ENCODE data around the gene APOOL. TPM values are rescaled to one million over a fixed set of nuclear protein-coding genes. Genes with fewer than 3 reads are reported as not detected.

APOOL gene
- total RNA-seq, 1 donor from 2014 or later: 2.9 TPM

- no peak for TF ChIP-seq CTCF (IDR thresholded peaks at IDR 0.05; ENCODE audit: insufficient read depth, low read length, severe bottlenecking)
- no peak for FAIRE-seq
Measured at GRCh38 chrX:85113746-85114145, 110.1 kb downstream of the APOOL start.

GRCh38 chrX:85114171-85114570 is 110.5 kb downstream of the APOOL start:
- H3K36me3 ChIP-seq (ENCODE audit: control insufficient read depth, insufficient read depth, low read length): no peaks in the 10 kb centered on the region
- no peak for TF ChIP-seq CTCF (IDR thresholded peaks at IDR 0.05; ENCODE audit: insufficient read depth, low read length, severe bottlenecking)
- H3K27me3 ChIP-seq (ENCODE audit: control insufficient read depth, insufficient read depth, low read length): no peaks in the 10 kb centered on the region
- no peak overlapping the region for H3K4me3 ChIP-seq (ENCODE audit: low read depth, low read length)
- FAIRE-seq (no peak), DNase-seq (ENCODE audit: low read depth) (no peak)

More at GRCh38 chrX:85113746-85114145, 110.1 kb downstream of the APOOL start:
- no peak overlapping the region for H3K4me3 ChIP-seq (ENCODE audit: low read depth, low read length)
- no peaks in the 10 kb centered on the region for H3K27me3 ChIP-seq (ENCODE audit: control insufficient read depth, insufficient read depth, low read length)
- no peak for DNase-seq (ENCODE audit: low read depth)
- H3K36me3 ChIP-seq (ENCODE audit: control insufficient read depth, insufficient read depth, low read length): no peaks in the 10 kb centered on the region

GRCh38 chrX:85114776-85115175 is 111.1 kb downstream of the APOOL start:
- H3K27me3 ChIP-seq (ENCODE audit: control insufficient read depth, insufficient read depth, low read length): no peaks in the 10 kb centered on the region
- FAIRE-seq: no peak
- TF ChIP-seq CTCF (IDR thresholded peaks at IDR 0.05; ENCODE audit: insufficient read depth, low read length, severe bottlenecking): no peak
- no peak overlapping the region for H3K4me3 ChIP-seq (ENCODE audit: low read depth, low read length)
- H3K36me3 ChIP-seq (ENCODE audit: control insufficient read depth, insufficient read depth, low read length): no peaks in the 10 kb centered on the region
- DNase-seq (ENCODE audit: low read depth): no peak

GRCh38 chrX:85115252-85115651 is 111.6 kb downstream of the APOOL start:
- no peak for TF ChIP-seq CTCF (IDR thresholded peaks at IDR 0.05; ENCODE audit: insufficient read depth, low read length, severe bottlenecking)
- no peaks in the 10 kb centered on the region for H3K36me3 ChIP-seq (ENCODE audit: control insufficient read depth, insufficient read depth, low read length)
- DNase-seq (ENCODE audit: low read depth) (no peak), FAIRE-seq (no peak)
- H3K27me3 ChIP-seq (ENCODE audit: control insufficient read depth, insufficient read depth, low read length): no peaks in the 10 kb centered on the region
- H3K4me3 ChIP-seq (ENCODE audit: low read depth, low read length): no peak overlapping the region

- Histone ChIP-seq H3K4me3 (ENCODE audit: low read depth, low read length) (no peak overlapping the region), H3K36me3 (ENCODE audit: control insufficient read depth, insufficient read depth, low read length) (no peaks in the 10 kb centered on the region), H3K27me3 (ENCODE audit: control insufficient read depth, insufficient read depth, low read length) (no peaks in the 10 kb centered on the region)
- DNase-seq (ENCODE audit: low read depth) (no peak), FAIRE-seq (no peak)
- no peak for TF ChIP-seq CTCF (IDR thresholded peaks at IDR 0.05; ENCODE audit: insufficient read depth, low read length, severe bottlenecking)
Measured at GRCh38 chrX:85136409-85136808, 132.7 kb downstream of the APOOL start.

GRCh38 chrX:85139422-85139821 is 135.7 kb downstream of the APOOL start:
- FAIRE-seq: no peak
- TF ChIP-seq CTCF (IDR thresholded peaks at IDR 0.05; ENCODE audit: insufficient read depth, low read length, severe bottlenecking): no peak

More at GRCh38 chrX:85139422-85139821, 135.7 kb downstream of the APOOL start:
- no peak overlapping the region for H3K4me3 ChIP-seq (ENCODE audit: low read depth, low read length)
- no peaks in the 10 kb centered on the region for H3K27me3 ChIP-seq (ENCODE audit: control insufficient read depth, insufficient read depth, low read length)
- no peak for DNase-seq (ENCODE audit: low read depth)
- no peaks in the 10 kb centered on the region for H3K36me3 ChIP-seq (ENCODE audit: control insufficient read depth, insufficient read depth, low read length)
